Psoas muscle (tissue), 8 donors: ENCODE data around the gene ANKRD11. TPM values are rescaled to one million over a fixed set of nuclear protein-coding genes. Genes with fewer than 3 reads are reported as not detected.

Experiments
- ATAC-seq, 4 donors: fragments of 200-7000 bp; cut with Tn5 transposase; one replicate each; pipeline ENCODE4 v1.9.1; 2020; ENCODE audit warnings: moderate library complexity in 3 of 4, mild to moderate bottlenecking in 2 of 4
- DNase-seq, 2 donors: peaks; one replicate each; pipeline ENCODE4 v3.0.0-alpha.2; 2020
- H3K27ac ChIP-seq: fragments of 200-600 bp; one replicate; pipeline ENCODE4 v1.8.0; 2022
- H3K27me3 ChIP-seq, 3 donors: fragments of 200-600 bp in 1 of 3; one replicate each; pipeline versions ENCODE4 v1.6.1 to v1.8.0; 2013 to 2022; ENCODE audit warnings: low read length in 2 of 3, mild to moderate bottlenecking in 2 of 3, moderate library complexity in 1 of 3; ENCODE audit not compliant: insufficient read depth in 3 of 3
- H3K36me3 ChIP-seq, 2 donors: fragments of 200-600 bp in 1 of 2; one replicate each; pipeline versions ENCODE4 v1.6.1 to v1.8.0; 2013 to 2022; ENCODE audit warnings: low read depth in 1 of 2, mild to moderate bottlenecking in 1 of 2, moderate library complexity in 1 of 2; ENCODE audit not compliant: insufficient read depth in 1 of 2
- H3K4me1 ChIP-seq: fragments of 200-600 bp; one replicate; pipeline ENCODE4 v1.8.0; 2022
- H3K4me3 ChIP-seq: fragments of 200-600 bp; one replicate; pipeline ENCODE4 v1.8.0; 2022; ENCODE audit warnings: mild to moderate bottlenecking
- H3K9me3 ChIP-seq: fragments of 200-600 bp; one replicate; pipeline ENCODE4 v1.8.0; 2022
- CTCF ChIP-seq: fragments of 200-600 bp; IDR thresholded peaks from one replicate; pipeline ENCODE4 v1.8.0; 2022; ENCODE audit warnings: antibody characterized with exemption
- WGBS, 3 donors: extraction: QIAGEN DNeasy Blood & Tissue Kit; methylation state at CpG; one replicate each; pipeline versions ENCODE4 v1.1.6 to v1.1.7; 2013; 5-methylcytosine and 5-hydroxymethylcytosine counted together
- intact Hi-C, 2 donors: fragments of 100-400 bp; cut with DNase I; formaldehyde crosslinking; loops; one replicate each; pipeline versions ENCODE4 v1.11.0 to v1.14.2; 2022
- polyA plus RNA-seq, 3 donors: library from polyadenylated mRNA; stranded (reverse); fragments of 200-250 nt; gene quantifications; one replicate each; pipeline ENCODE4 v1.2.3, GENCODE V29; 2013
- total RNA-seq, 4 donors: library from RNA; stranded (reverse); fragmentation: NEBNext Ultra II Directional in 2 of 4; extraction: Animal tissue kit (Norgen Biotek cat#: 25700) in 2 of 4; gene quantifications; one replicate each; pipeline versions ENCODE4 v1.2.1 to v1.2.4, GENCODE V29; 2021 to 2023
- donor health status: healthy with polysubstance abuse.
- donor health status: DM: no; HTN: no; CAD: no; lungs with moderate emphysema.
- donor health status: Bipolar disorder and iron deficiency.
- donor health status: healthy.
- donor health status: DM: yes; HTN: yes; CAD: no.
- donor health status: DM: no; HTN: no; CAD: no.
- donor health status: DM: no; HTN: no; CAD: no.
- donor health status: DM: yes; HTN: yes; CAD: no.

The ANKRD11 gene
- total and polyA plus RNA-seq, 7 donors, result 22.3 to 72.8 (median 57.2) TPM

- H3K27me3 ChIP-seq, result no peaks in the 10 kb centered on the region
- intact Hi-C loops, result no loop called here
- no peak for TF ChIP-seq CTCF
- H3K4me3 ChIP-seq, result no peak overlapping the region
- H3K36me3 ChIP-seq, result peaks cover 4 to 20% of the 10 kb centered on the region in 2 donors
- H3K4me1 ChIP-seq, result peaks cover 45% of the 10 kb centered on the region
- ATAC-seq (no peak), DNase-seq (no peak)
- H3K27ac ChIP-seq, result no peak overlapping the region
- WGBS, 3 donors, result 88 to 92% (median 90%) methylated on average over 39 to 43 of the region's 43 CpGs
- no peaks in the 10 kb centered on the region for H3K9me3 ChIP-seq
These were observed 185.2 kb downstream of the ANKRD11 start for GRCh38 chr16:89304941-89305705.

GRCh38 chr16:89304181-89304851 is 186.0 kb downstream of the ANKRD11 start:
- 92 to 95% (median 95%) methylated on average over 16 of the region's 16 CpGs for WGBS, 3 donors
- Histone ChIP-seq H3K4me1 (peaks cover 43% of the 10 kb centered on the region), H3K9me3 (no peaks in the 10 kb centered on the region), H3K36me3 (peaks cover 4 to 20% of the 10 kb centered on the region in 2 donors), H3K27ac (peak overlapping the region; percentile 80), H3K4me3 (no peak overlapping the region), H3K27me3 (no peaks in the 10 kb centered on the region)
- no peak for TF ChIP-seq CTCF
- intact Hi-C loops, result no loop called here
- ATAC-seq, result no peak
- DNase-seq, result no peak

- WGBS, 3 donors, result 78 to 83% (median 80%) methylated on average over 8 of the region's 8 CpGs
- ATAC-seq (no peak), DNase-seq (no peak)
- Histone ChIP-seq H3K27ac (peak overlapping the region; percentile 80), H3K4me1 (peaks cover 37% of the 10 kb centered on the region), H3K4me3 (no peak overlapping the region), H3K36me3 (peaks cover 4 to 20% of the 10 kb centered on the region in 2 donors), H3K9me3 (no peaks in the 10 kb centered on the region), H3K27me3 (no peaks in the 10 kb centered on the region)
- intact Hi-C loops, result no loop called here
- no peak for TF ChIP-seq CTCF
These were observed 186.7 kb downstream of the ANKRD11 start for GRCh38 chr16:89303617-89304016.

- TF ChIP-seq CTCF, result no peak
- peak overlapping the region; percentile 80 for H3K27ac ChIP-seq
- peaks cover 4 to 20% of the 10 kb centered on the region in 2 donors for H3K36me3 ChIP-seq
- 85 to 92% (median 88%) methylated on average over 9 of the region's 9 CpGs for WGBS, 3 donors
- DNase-seq (no peak), ATAC-seq (peak in 2 of 4 donors; percentile 2 to 4)
- no peaks in the 10 kb centered on the region for H3K9me3 ChIP-seq
- intact Hi-C loops, result no loop called here
- peaks cover 31% of the 10 kb centered on the region for H3K4me1 ChIP-seq
- H3K27me3 ChIP-seq, result no peaks in the 10 kb centered on the region
- no peak overlapping the region for H3K4me3 ChIP-seq
These were observed 189.4 kb downstream of the ANKRD11 start for GRCh38 chr16:89300976-89301360.
